GM12891 (cell line): ENCODE data around the gene ABL1.

Source experiments
- DNase-seq: peaks from one replicate; pipeline ENCODE4 v3.0.0; 2011; ENCODE audit warnings: low spot score; ENCODE audit not compliant: insufficient read length
- FAIRE-seq: peaks from 2 replicates; lab custom pipeline; 2011; peaks lifted over from hg19 to GRCh38; lab: Jason Lieb, UNC
- PAX5 ChIP-seq: IDR thresholded peaks from 2 replicates; pipeline ENCODE4 v1.6.1; 2011; ENCODE audit warnings: low read length, moderate library complexity, mild to moderate bottlenecking; ENCODE audit not compliant: insufficient read depth, severe bottlenecking
- POLR2A ChIP-seq: IDR thresholded peaks from 2 replicates; pipeline ENCODE4 v1.6.1; 2011; ENCODE audit warnings: low read depth, low read length, control low read depth
- POLR2AphosphoS5 ChIP-seq: IDR thresholded peaks from 2 replicates; pipeline ENCODE4 v1.6.1; 2011; ENCODE audit warnings: low read depth, low read length, control low read depth
- POU2F2 ChIP-seq: IDR thresholded peaks from 2 replicates; pipeline ENCODE4 v1.6.1; 2011; ENCODE audit warnings: low read depth, mild to moderate bottlenecking, control low read depth, low read length, moderate library complexity
- SPI1 ChIP-seq: IDR thresholded peaks from 2 replicates; pipeline ENCODE4 v1.6.1; 2011; ENCODE audit warnings: low read depth, low read length, control low read depth
- TAF1 ChIP-seq: IDR thresholded peaks from 2 replicates; pipeline ENCODE4 v1.6.1; 2011; ENCODE audit warnings: low read depth, low read length, control low read depth

ABL1 gene

GRCh38 chr9:130824643-130825350 lies 10.3 kb upstream of the ABL1 start:
- TF ChIP-seq POLR2A (no peak), POU2F2 (no peak), PAX5 (no peak), POLR2AphosphoS5 (no peak), SPI1 (no peak), TAF1 (no peak)
- DNase-seq = no peak
- no peak for FAIRE-seq

GRCh38 chr9:130825351-130825651 lies 9.8 kb upstream of the ABL1 start:
- FAIRE-seq (no peak), DNase-seq (no peak)
- no peak for TF ChIP-seq POU2F2
- no peak for TF ChIP-seq PAX5
- TF ChIP-seq POLR2A = no peak
- no peak for TF ChIP-seq POLR2AphosphoS5
- TF ChIP-seq SPI1 = no peak
- no peak for TF ChIP-seq TAF1

- no peak for TF ChIP-seq TAF1
- TF ChIP-seq PAX5 = no peak
- TF ChIP-seq POLR2AphosphoS5 = no peak
- TF ChIP-seq POU2F2 = no peak
- TF ChIP-seq SPI1 = no peak
- no peak for TF ChIP-seq POLR2A
- FAIRE-seq = no peak
- DNase-seq = no peak
Measured at GRCh38 chr9:130825809-130826208, 9.2 kb upstream of the ABL1 start.

- FAIRE-seq (no peak), DNase-seq (no peak)
- TF ChIP-seq POLR2AphosphoS5 = no peak
- no peak for TF ChIP-seq TAF1
- TF ChIP-seq POLR2A = no peak
- TF ChIP-seq SPI1 = no peak
- TF ChIP-seq POU2F2 = no peak
- TF ChIP-seq PAX5 = no peak
Measured at GRCh38 chr9:130829762-130830161, 5.3 kb upstream of the ABL1 start.

GRCh38 chr9:130830231-130830760 lies 4.8 kb upstream of the ABL1 start:
- no peak for FAIRE-seq
- TF ChIP-seq POLR2AphosphoS5 (no peak), POU2F2 (no peak)
- no peak for DNase-seq

GRCh38 chr9:130831077-130831476 lies 4.0 kb upstream of the ABL1 start:
- FAIRE-seq = no peak
- TF ChIP-seq POU2F2 (no peak), POLR2AphosphoS5 (no peak)
- DNase-seq = no peak

GRCh38 chr9:130833031-130833990 lies 1.7 kb upstream of the ABL1 start:
- FAIRE-seq (no peak), DNase-seq (no peak)
- TF ChIP-seq SPI1 (no peak), POLR2AphosphoS5 (no peak), POLR2A (no peak), POU2F2 (no peak), TAF1 (no peak), PAX5 (no peak)

- FAIRE-seq (peak; percentile 57), DNase-seq (peak; percentile 49)
- TF ChIP-seq POLR2AphosphoS5 (no peak), POU2F2 (no peak), POLR2A (no peak), TAF1 (no peak), SPI1 (no peak), PAX5 (no peak)
Measured at GRCh38 chr9:130835441-130836298, 616 bp downstream of the ABL1 start.

- no peak for DNase-seq
- FAIRE-seq = peak; percentile 5
- no peak for TF ChIP-seq POLR2A
- TF ChIP-seq PAX5 = no peak
- no peak for TF ChIP-seq TAF1
- no peak for TF ChIP-seq POLR2AphosphoS5
- TF ChIP-seq POU2F2 = no peak
- no peak for TF ChIP-seq SPI1
Measured at GRCh38 chr9:130837002-130837511, 2.0 kb downstream of the ABL1 start.

- DNase-seq (no peak), FAIRE-seq (no peak)
- TF ChIP-seq PAX5 (no peak), POU2F2 (no peak), SPI1 (no peak), POLR2A (no peak), TAF1 (no peak), POLR2AphosphoS5 (no peak)
Measured at GRCh38 chr9:130837643-130838042, 2.6 kb downstream of the ABL1 start.
